Measurements from ENCODE around the gene PHACTR3.

DNA sequence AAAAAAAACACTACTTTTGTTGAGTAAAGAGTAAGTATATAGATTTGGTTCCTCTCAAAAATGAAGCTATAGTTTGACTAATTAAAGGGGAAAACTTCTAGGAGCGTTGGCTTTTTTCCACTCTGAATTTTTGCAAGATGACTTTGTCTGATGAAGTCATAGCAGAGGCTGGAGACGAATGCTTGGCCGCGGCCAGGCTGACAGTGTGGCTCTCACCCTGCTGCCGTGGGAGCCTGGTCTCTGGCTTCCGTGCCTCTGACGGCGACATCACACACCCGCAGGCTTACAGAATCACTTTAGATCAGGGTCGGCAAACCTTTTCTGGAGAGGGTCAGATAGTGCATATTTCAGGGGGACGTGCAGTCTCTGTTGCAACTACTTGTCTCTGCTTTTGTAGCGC, 145.0 kb downstream of the PHACTR3 start:
- TF ChIP-seq, protein P1, sequence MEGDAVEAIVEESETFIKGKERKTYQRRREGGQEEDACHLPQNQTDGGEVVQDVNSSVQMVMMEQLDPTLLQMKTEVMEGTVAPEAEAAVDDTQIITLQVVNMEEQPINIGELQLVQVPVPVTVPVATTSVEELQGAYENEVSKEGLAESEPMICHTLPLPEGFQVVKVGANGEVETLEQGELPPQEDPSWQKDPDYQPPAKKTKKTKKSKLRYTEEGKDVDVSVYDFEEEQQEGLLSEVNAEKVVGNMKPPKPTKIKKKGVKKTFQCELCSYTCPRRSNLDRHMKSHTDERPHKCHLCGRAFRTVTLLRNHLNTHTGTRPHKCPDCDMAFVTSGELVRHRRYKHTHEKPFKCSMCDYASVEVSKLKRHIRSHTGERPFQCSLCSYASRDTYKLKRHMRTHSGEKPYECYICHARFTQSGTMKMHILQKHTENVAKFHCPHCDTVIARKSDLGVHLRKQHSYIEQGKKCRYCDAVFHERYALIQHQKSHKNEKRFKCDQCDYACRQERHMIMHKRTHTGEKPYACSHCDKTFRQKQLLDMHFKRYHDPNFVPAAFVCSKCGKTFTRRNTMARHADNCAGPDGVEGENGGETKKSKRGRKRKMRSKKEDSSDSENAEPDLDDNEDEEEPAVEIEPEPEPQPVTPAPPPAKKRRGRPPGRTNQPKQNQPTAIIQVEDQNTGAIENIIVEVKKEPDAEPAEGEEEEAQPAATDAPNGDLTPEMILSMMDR (IDR thresholded peaks at IDR 0.05) = no peak
- TF ChIP-seq POLR2A (IDR thresholded peaks at IDR 0.05) = no peak

Data from right lobe of liver (tissue), 4 donors.